Endothelial cell (in vitro differentiated cells): ENCODE results near the gene SF3A1. TPM values are rescaled to one million over a fixed set of nuclear protein-coding genes. Genes with fewer than 3 reads are reported as not detected.

ENCODE experiments used
- DNase-seq: peaks from one replicate; pipeline ENCODE4 v3.0.0; 2021; ENCODE audit warnings: low spot score
- H3K27ac Mint-ChIP-seq: one replicate; pipeline ENCODE4 v1.8.0; 2021; ENCODE audit warnings: mixed read lengths, inconsistent platforms; ENCODE audit not compliant: unreplicated experiment
- H3K27me3 Mint-ChIP-seq: one replicate; pipeline ENCODE4 v1.8.0; 2021; ENCODE audit warnings: mild to moderate bottlenecking, moderate library complexity, mixed read lengths, inconsistent platforms; ENCODE audit not compliant: unreplicated experiment
- H3K36me3 Mint-ChIP-seq: one replicate; pipeline ENCODE4 v1.8.0; 2021; ENCODE audit warnings: mild to moderate bottlenecking, low read depth, mixed read lengths, inconsistent platforms; ENCODE audit not compliant: unreplicated experiment
- H3K4me1 Mint-ChIP-seq: one replicate; pipeline ENCODE4 v1.8.0; 2021; ENCODE audit warnings: mild to moderate bottlenecking, mixed read lengths, inconsistent platforms; ENCODE audit not compliant: unreplicated experiment
- H3K4me3 Mint-ChIP-seq: one replicate; pipeline ENCODE4 v1.8.0; 2021; ENCODE audit warnings: mild to moderate bottlenecking, mixed read lengths, inconsistent platforms; ENCODE audit not compliant: unreplicated experiment
- H3K9me3 Mint-ChIP-seq: one replicate; pipeline ENCODE4 v1.8.0; 2021; ENCODE audit warnings: mixed read lengths, inconsistent platforms; ENCODE audit not compliant: unreplicated experiment
- total RNA-seq: library from RNA; stranded (reverse); fragmentation: NEBNext Ultra II Directional; extraction: Animal tissue kit (Norgen Biotek cat#: 25700); gene quantifications from one replicate; pipeline ENCODE4 v1.2.1, GENCODE V29; 2021; ENCODE audit not compliant: unreplicated experiment
- TF ChIP-seq, protein P1 (sequence below): fragments of 200-600 bp; sonication (generic); IDR thresholded peaks from one replicate; pipeline ENCODE4 v1.5.0; 2021; ENCODE audit warnings: antibody characterized with exemption; ENCODE audit not compliant: unreplicated experiment

SF3A1 gene
- total RNA-seq, 1 donor from 2014 or later = 139 TPM

GRCh38 chr22:30294830-30295229 is 61.9 kb downstream of the SF3A1 start:
- no peaks in the 10 kb centered on the region for H3K9me3 Mint-ChIP-seq
- DNase-seq = no peak
- no peak overlapping the region for H3K4me3 Mint-ChIP-seq
- TF ChIP-seq, protein P1, sequence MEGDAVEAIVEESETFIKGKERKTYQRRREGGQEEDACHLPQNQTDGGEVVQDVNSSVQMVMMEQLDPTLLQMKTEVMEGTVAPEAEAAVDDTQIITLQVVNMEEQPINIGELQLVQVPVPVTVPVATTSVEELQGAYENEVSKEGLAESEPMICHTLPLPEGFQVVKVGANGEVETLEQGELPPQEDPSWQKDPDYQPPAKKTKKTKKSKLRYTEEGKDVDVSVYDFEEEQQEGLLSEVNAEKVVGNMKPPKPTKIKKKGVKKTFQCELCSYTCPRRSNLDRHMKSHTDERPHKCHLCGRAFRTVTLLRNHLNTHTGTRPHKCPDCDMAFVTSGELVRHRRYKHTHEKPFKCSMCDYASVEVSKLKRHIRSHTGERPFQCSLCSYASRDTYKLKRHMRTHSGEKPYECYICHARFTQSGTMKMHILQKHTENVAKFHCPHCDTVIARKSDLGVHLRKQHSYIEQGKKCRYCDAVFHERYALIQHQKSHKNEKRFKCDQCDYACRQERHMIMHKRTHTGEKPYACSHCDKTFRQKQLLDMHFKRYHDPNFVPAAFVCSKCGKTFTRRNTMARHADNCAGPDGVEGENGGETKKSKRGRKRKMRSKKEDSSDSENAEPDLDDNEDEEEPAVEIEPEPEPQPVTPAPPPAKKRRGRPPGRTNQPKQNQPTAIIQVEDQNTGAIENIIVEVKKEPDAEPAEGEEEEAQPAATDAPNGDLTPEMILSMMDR = no peak
- H3K27me3 Mint-ChIP-seq = peaks cover 2% of the 10 kb centered on the region
- no peak overlapping the region for H3K27ac Mint-ChIP-seq
- peaks cover 10% of the 10 kb centered on the region for H3K4me1 Mint-ChIP-seq
- peaks cover 16% of the 10 kb centered on the region for H3K36me3 Mint-ChIP-seq

GRCh38 chr22:30294066-30294465 is 62.6 kb downstream of the SF3A1 start:
- TF ChIP-seq, protein P1 = no peak
- H3K27ac Mint-ChIP-seq = no peak overlapping the region
- H3K4me1 Mint-ChIP-seq = peaks cover 10% of the 10 kb centered on the region

GRCh38 chr22:30293026-30293425 is 63.7 kb downstream of the SF3A1 start:
- peaks cover 10% of the 10 kb centered on the region for H3K4me1 Mint-ChIP-seq
- peaks cover 16% of the 10 kb centered on the region for H3K36me3 Mint-ChIP-seq
- H3K4me3 Mint-ChIP-seq = no peak overlapping the region
- DNase-seq = no peak
- H3K9me3 Mint-ChIP-seq = no peaks in the 10 kb centered on the region
- TF ChIP-seq, protein P1 = no peak
- no peak overlapping the region for H3K27ac Mint-ChIP-seq
- peaks cover 2% of the 10 kb centered on the region for H3K27me3 Mint-ChIP-seq

More at GRCh38 chr22:30294066-30294465, 62.6 kb downstream of the SF3A1 start:
- H3K27me3 Mint-ChIP-seq = peaks cover 2% of the 10 kb centered on the region
- no peak for DNase-seq
- H3K4me3 Mint-ChIP-seq = peak overlapping the region; percentile 31
- no peaks in the 10 kb centered on the region for H3K9me3 Mint-ChIP-seq
- peaks cover 16% of the 10 kb centered on the region for H3K36me3 Mint-ChIP-seq

DNA sequence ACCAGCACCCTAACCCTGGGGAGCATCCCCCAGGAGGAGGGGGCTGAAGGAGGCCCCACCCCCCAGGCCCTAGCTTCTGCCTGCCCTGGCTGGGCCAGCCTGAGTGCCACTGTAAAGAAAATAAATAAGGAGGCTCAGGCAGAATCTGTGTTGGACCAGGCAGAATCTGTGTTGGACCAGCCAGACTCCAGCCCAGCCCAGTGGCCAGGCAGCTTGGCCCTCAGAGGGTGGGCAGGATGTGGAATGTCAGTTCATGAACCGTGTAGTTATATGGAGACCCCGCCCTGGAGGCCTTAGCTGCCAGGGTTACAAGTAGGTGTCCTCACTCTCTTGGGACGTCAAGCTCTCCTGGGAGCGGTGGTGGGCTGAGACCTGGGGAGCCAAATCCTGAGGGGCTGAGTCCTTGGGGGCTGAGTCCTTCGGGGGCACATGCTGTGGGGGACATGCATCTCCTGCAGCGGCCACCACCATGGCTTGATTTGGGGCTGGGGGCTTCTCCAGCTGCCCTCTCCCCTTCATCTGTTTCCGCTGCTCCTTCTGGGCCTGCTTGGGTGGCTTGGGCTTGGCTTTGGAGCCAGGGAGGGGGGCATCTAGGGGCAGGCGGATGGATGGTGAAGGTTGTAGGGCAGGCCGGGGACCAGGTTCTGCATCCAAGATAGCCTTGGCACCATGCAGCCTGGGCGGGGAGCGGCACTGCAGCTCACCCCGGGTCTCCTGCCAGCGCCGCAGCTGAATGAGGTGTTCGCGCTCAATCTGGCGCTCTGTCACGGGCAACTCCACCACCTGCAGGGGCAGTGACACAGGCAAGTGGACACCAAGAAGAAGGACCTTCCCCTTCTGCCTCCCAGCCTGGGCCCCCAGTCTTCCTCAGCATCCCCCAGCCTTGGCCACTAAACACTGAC is 64.4 kb downstream of the SF3A1 start:
- H3K4me3 Mint-ChIP-seq = no peak overlapping the region

More for the DNA sequence above, 64.4 kb downstream of the SF3A1 start:
- Mint-ChIP-seq H3K9me3 (no peaks in the 10 kb centered on the region), H3K27me3 (peaks cover 2% of the 10 kb centered on the region), H3K36me3 (peaks cover 16% of the 10 kb centered on the region), H3K27ac (no peak overlapping the region), H3K4me1 (peaks cover 10% of the 10 kb centered on the region)
- DNase-seq = no peak
- TF ChIP-seq, protein P1 = no peak
